Fibroblast of skin of scalp (primary cell): ENCODE measurements around the gene PSMC5.
"Not testable (repeated sequence)": the region's sequence is repeated elsewhere in the genome, so short reads cannot be mapped to it uniquely, and the experiment has no call there.

Experiments
- DNase-seq: peaks from one replicate; pipeline ENCODE4 v3.0.0-alpha.2; 2013

Gene PSMC5

DNA sequence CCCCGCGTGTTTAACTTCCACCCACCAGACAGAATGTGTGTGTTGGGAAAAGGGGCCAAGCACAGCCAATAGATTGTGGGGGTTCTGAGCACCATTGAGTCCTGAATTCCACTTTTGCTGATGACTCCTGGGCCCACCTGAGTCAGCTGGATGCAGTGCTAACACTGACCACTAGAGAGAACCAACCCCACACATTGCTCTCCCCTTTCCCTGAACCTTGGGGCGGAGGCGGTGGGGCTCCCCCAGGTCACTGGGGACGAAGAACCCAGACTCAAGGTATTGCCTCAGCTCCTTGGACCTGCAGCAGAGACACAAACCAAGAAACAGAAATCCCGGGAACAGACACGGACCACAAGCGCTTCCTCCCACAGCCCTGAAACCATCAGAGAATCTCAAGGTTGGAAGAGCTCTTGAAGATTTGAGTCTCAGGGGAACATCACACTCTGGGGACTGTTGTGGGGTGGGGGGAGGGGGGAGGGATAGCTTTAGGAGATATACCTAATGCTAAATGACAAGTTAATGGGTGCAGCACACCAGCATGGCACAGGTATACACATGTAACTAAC, 46.9 kb downstream of the PSMC5 start:
- not testable (repeated sequence) for DNase-seq

- DNase-seq: not testable (repeated sequence)
Measured at GRCh38 chr17:63874693-63875092, 47.5 kb downstream of the PSMC5 start.

- DNase-seq: not testable (repeated sequence)
Measured at GRCh38 chr17:63878413-63878812, 51.2 kb downstream of the PSMC5 start.

- no peak for DNase-seq
Measured at GRCh38 chr17:63880706-63881105, 53.5 kb downstream of the PSMC5 start.

GRCh38 chr17:63881337-63881736, 54.1 kb downstream of the PSMC5 start:
- DNase-seq: not testable (repeated sequence)
